Measurements from ENCODE around the gene DCTN3. TPM values are rescaled to one million over a fixed set of nuclear protein-coding genes. Genes with fewer than 3 reads are reported as not detected.

Gene DCTN3
- total RNA-seq, 2 donors from 2014 or later = 59.1 to 154 TPM

GRCh38 chr9:34662526-34663302 is 42.4 kb upstream of the DCTN3 start, which contains the start of gene CCL27:
CCL27 (minus strand) TSS chr9:34662657; CDS start chr9:34662633, 24 bp downstream.
- Histone ChIP-seq H3K4me3 (no peak within 1 kb of the TSS), H3K9me3 (no peaks in the 10 kb centered on the region), H3K27ac (no peak within 1 kb of the TSS), H3K36me3 (peaks cover 7% of the 10 kb centered on the region), H3K27me3 (no peaks in the 10 kb centered on the region), H3K4me1 (peaks cover 0 to 20% of the 10 kb centered on the region in 2 donors)
- TF ChIP-seq, protein P1, sequence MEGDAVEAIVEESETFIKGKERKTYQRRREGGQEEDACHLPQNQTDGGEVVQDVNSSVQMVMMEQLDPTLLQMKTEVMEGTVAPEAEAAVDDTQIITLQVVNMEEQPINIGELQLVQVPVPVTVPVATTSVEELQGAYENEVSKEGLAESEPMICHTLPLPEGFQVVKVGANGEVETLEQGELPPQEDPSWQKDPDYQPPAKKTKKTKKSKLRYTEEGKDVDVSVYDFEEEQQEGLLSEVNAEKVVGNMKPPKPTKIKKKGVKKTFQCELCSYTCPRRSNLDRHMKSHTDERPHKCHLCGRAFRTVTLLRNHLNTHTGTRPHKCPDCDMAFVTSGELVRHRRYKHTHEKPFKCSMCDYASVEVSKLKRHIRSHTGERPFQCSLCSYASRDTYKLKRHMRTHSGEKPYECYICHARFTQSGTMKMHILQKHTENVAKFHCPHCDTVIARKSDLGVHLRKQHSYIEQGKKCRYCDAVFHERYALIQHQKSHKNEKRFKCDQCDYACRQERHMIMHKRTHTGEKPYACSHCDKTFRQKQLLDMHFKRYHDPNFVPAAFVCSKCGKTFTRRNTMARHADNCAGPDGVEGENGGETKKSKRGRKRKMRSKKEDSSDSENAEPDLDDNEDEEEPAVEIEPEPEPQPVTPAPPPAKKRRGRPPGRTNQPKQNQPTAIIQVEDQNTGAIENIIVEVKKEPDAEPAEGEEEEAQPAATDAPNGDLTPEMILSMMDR (IDR thresholded peaks at IDR 0.05) = no peak
- DNase-seq (ENCODE audit: low spot score) = no peak

- no peak for DNase-seq (ENCODE audit: low spot score)
- Histone ChIP-seq H3K36me3 (peaks cover 7% of the 10 kb centered on the region), H3K27ac (no peak overlapping the region), H3K27me3 (no peaks in the 10 kb centered on the region), H3K4me3 (no peak overlapping the region), H3K4me1 (peaks cover 0 to 29% of the 10 kb centered on the region in 2 donors), H3K9me3 (no peaks in the 10 kb centered on the region)
- TF ChIP-seq, protein P1 (IDR thresholded peaks at IDR 0.05) = no peak
Measured at GRCh38 chr9:34659592-34660253, 39.4 kb upstream of the DCTN3 start.

DNA sequence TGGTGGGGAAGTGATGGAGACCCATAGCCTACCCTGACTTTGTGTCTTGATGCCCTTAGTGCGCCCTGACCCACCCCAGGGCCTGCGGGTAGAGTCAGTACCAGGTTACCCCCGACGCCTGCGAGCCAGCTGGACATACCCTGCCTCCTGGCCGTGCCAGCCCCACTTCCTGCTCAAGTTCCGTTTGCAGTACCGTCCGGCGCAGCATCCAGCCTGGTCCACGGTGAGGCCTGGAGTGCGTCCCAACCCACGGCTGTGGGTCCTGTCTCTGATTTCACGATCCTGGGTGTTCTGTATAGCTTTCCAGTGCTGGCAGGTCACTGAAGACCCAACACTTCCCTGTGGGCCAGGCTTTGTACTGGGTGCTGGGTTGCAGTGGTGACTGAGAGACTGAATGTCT is 38.2 kb upstream of the DCTN3 start:
- Histone ChIP-seq H3K4me3 (no peak overlapping the region), H3K4me1 (peaks cover 0 to 33% of the 10 kb centered on the region in 2 donors), H3K27me3 (no peaks in the 10 kb centered on the region), H3K36me3 (peaks cover 7% of the 10 kb centered on the region), H3K27ac (no peak overlapping the region), H3K9me3 (no peaks in the 10 kb centered on the region)
- no peak for DNase-seq (ENCODE audit: low spot score)
- TF ChIP-seq, protein P1 (IDR thresholded peaks at IDR 0.05) = no peak

GRCh38 chr9:34656992-34657391 is 36.7 kb upstream of the DCTN3 start:
- Histone ChIP-seq H3K27me3 (no peaks in the 10 kb centered on the region), H3K4me3 (no peak overlapping the region), H3K4me1 (peaks cover 0 to 46% of the 10 kb centered on the region in 2 donors), H3K9me3 (no peaks in the 10 kb centered on the region), H3K36me3 (peaks cover 7% of the 10 kb centered on the region), H3K27ac (no peak overlapping the region)
- TF ChIP-seq, protein P1 (IDR thresholded peaks at IDR 0.05) = no peak
- DNase-seq (ENCODE audit: low spot score) = no peak

DNA sequence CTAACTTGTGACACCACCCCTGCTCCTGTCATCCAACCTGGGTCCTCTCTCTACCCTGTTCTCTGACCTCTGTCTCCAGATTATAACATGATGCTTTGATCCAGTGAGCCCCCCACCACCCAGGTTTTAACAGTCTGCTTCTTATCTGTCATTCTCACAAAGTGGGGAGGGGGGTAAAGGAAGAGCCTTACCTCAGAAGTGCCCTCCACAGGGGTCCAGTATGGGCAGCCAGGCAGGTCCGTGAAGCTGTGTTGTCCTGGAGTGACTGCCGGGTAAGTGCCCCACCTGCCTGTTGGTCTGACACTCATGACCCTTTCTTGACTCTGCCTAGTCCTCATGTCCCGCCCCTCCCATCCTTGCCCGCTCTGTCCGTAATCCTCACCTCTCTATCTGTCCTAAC is 35.1 kb upstream of the DCTN3 start:
- TF ChIP-seq, protein P1 (IDR thresholded peaks at IDR 0.05) = no peak
- H3K4me1 ChIP-seq = peaks cover 0 to 59% of the 10 kb centered on the region in 2 donors

More for the DNA sequence above, 35.1 kb upstream of the DCTN3 start:
- H3K27ac ChIP-seq = peak overlapping the region; percentile 85 to 93
- no peak overlapping the region for H3K4me3 ChIP-seq
- no peak for DNase-seq (ENCODE audit: low spot score)
- H3K36me3 ChIP-seq = peaks cover 5% of the 10 kb centered on the region
- H3K9me3 ChIP-seq = no peaks in the 10 kb centered on the region
- H3K27me3 ChIP-seq = no peaks in the 10 kb centered on the region
